Measurements from ENCODE around the gene KHSRP. TPM values are rescaled to one million over a fixed set of nuclear protein-coding genes. Genes with fewer than 3 reads are reported as not detected.

Gene KHSRP
- total and polyA plus RNA-seq, 7 experiments from 2014 or later, result 12.5 to 276 (median 149) TPM

- Mint-ChIP-seq H3K27ac (peak overlapping the region; percentile 78 to 97 (median 94)), H3K27me3 (no peaks in the 10 kb centered on the region), H3K9me3 (no peaks in the 10 kb centered on the region), H3K4me1 (peaks cover 18 to 48% (median 41%) of the 10 kb centered on the region in 7 donors), H3K4me3 (peak overlapping the region; percentile 69 to 87 (median 78)), H3K36me3 (peaks cover 0 to 16% (median 3%) of the 10 kb centered on the region in 5 donors)
- peaks cover 15 to 32% of the 10 kb centered on the region in 2 donors for H3K4me1 ChIP-seq (ENCODE audit: control insufficient read depth in 2 of 2, insufficient read depth in 2 of 2, low read length in 2 of 2)
- H3K27ac ChIP-seq (ENCODE audit: low read depth, low read length), result peak overlapping the region; percentile 77
- no peaks in the 10 kb centered on the region for H3K9me3 ChIP-seq (ENCODE audit: control insufficient read depth in 2 of 3, low read length in 3 of 3)
- H3K27me3 ChIP-seq (ENCODE audit: control insufficient read depth in 2 of 2, insufficient read depth in 2 of 2, low read length in 2 of 2), result no peaks in the 10 kb centered on the region
- H3K4me3 ChIP-seq (ENCODE audit: low read length), result peak overlapping the region; percentile 39
- H3K36me3 ChIP-seq (ENCODE audit: control insufficient read depth in 2 of 3, insufficient read depth in 3 of 3, low read length in 3 of 3), result peaks cover 0 to 24% (median 3%) of the 10 kb centered on the region in 3 experiments
- DNase-seq (peak; percentile 66 to 100 (median 99)), ATAC-seq (peak; percentile 89)
- intact Hi-C loops (cut with micrococcal nuclease), result loop anchor here (1.0 to 10.0 kb wide), 16 partner anchors 32 to 773 kb away; partner anchors contain the start of genes CLPP (in 2 of the 2), DENND1C (in 2 of the 2), GPR108 (in 2 of the 2) and GTF2F1 (in 2 of the 2)
- ChIA-PET CTCF (interaction anchor here (0.5 to 1.0 kb wide), 5 partner anchors 48 to 639 kb away, joined by 3 to 4 read pairs (median 3); no protein-coding TSS in a partner anchor), POLR2A (interaction anchor here (0.6 to 4.0 kb wide), 14 partner anchors 15 to 1445 kb away, joined by 3 to 22 read pairs (median 3); partner anchors contain the start of genes ALKBH7, CLPP, DENND1C and PET100)
Observed at GRCh38 chr19:6424939-6425731, 524 bp upstream of the KHSRP start.

- peak in 2 of 9 donors; percentile 8 to 45 for DNase-seq
- Mint-ChIP-seq H3K9me3 (no peaks in the 10 kb centered on the region), H3K36me3 (peaks cover 0 to 21% (median 3%) of the 10 kb centered on the region in 5 donors), H3K27ac (peak overlapping the region; percentile 74 to 93 (median 89)), H3K4me1 (peaks cover 18 to 42% (median 41%) of the 10 kb centered on the region in 7 donors), H3K4me3 (peak overlapping the region; percentile 85 to 92 (median 90)), H3K27me3 (no peaks in the 10 kb centered on the region)
- Histone ChIP-seq H3K9me3 (ENCODE audit: control insufficient read depth in 2 of 3, low read length in 3 of 3) (no peaks in the 10 kb centered on the region), H3K27me3 (ENCODE audit: control insufficient read depth in 2 of 2, insufficient read depth in 2 of 2, low read length in 2 of 2) (no peaks in the 10 kb centered on the region), H3K27ac (ENCODE audit: low read depth, low read length) (peak overlapping the region; percentile 87), H3K36me3 (ENCODE audit: control insufficient read depth in 2 of 3, insufficient read depth in 3 of 3, low read length in 3 of 3) (peaks cover 11 to 38% (median 18%) of the 10 kb centered on the region in 3 experiments), H3K4me1 (ENCODE audit: control insufficient read depth in 2 of 2, insufficient read depth in 2 of 2, low read length in 2 of 2) (peaks cover 15 to 22% of the 10 kb centered on the region in 2 donors), H3K4me3 (ENCODE audit: low read length) (peak overlapping the region; percentile 75)
- ChIA-PET POLR2A (interaction anchor here (0.7 to 4.0 kb wide), 4 partner anchors 30 to 58 kb away, joined by 3 to 22 read pairs (median 3); partner anchors contain the start of gene ALKBH7), CTCF (no interaction called here)
- intact Hi-C loops (cut with micrococcal nuclease), result loop anchor here (2.0 to 10.0 kb wide), 3 partner anchors 61 to 675 kb away; partner anchors contain the start of genes DENND1C (in 1 of the 2) and VMAC (in 1 of the 2)
- no peak for ATAC-seq
Observed at GRCh38 chr19:6423499-6424194, 964 bp downstream of the KHSRP start.

GRCh38 chr19:6421075-6422014 lies 3.3 kb downstream of the KHSRP start:
- Histone ChIP-seq H3K27ac (ENCODE audit: low read depth, low read length) (no peak overlapping the region), H3K9me3 (ENCODE audit: control insufficient read depth in 2 of 3, low read length in 3 of 3) (no peaks in the 10 kb centered on the region), H3K27me3 (ENCODE audit: control insufficient read depth in 2 of 2, insufficient read depth in 2 of 2, low read length in 2 of 2) (no peaks in the 10 kb centered on the region), H3K4me3 (ENCODE audit: low read length) (no peak overlapping the region), H3K36me3 (ENCODE audit: control insufficient read depth in 2 of 3, insufficient read depth in 3 of 3, low read length in 3 of 3) (peaks cover 24 to 61% (median 32%) of the 10 kb centered on the region in 3 experiments), H3K4me1 (ENCODE audit: control insufficient read depth in 2 of 2, insufficient read depth in 2 of 2, low read length in 2 of 2) (peaks cover 15 to 22% of the 10 kb centered on the region in 2 donors)
- POLR2A ChIA-PET, result interaction anchor here (0.6 to 1.1 kb wide), 2 partner anchors 28 to 49 kb away, joined by 4 read pairs; partner anchors contain the start of genes ALKBH7 and GTF2F1
- no peak for ATAC-seq
- Mint-ChIP-seq H3K27me3 (no peaks in the 10 kb centered on the region), H3K4me3 (peak overlapping the region in 1 of 10 donors; percentile 51), H3K9me3 (no peaks in the 10 kb centered on the region), H3K36me3 (peaks cover 0 to 24% (median 3%) of the 10 kb centered on the region in 5 donors), H3K27ac (peak overlapping the region in 4 of 9 donors; percentile 43 to 89 (median 74)), H3K4me1 (peaks cover 18 to 42% (median 41%) of the 10 kb centered on the region in 7 donors)
- no peak for DNase-seq
- intact Hi-C loops (cut with micrococcal nuclease), result loop anchor here in 1 of 2 donors (10.0 kb wide), 1 partner anchor 63 kb away; the partner anchor contains the start of gene DENND1C
- CTCF ChIA-PET, result interaction anchor here (0.5 to 0.9 kb wide), 2 partner anchors 9 to 392 kb away, joined by 3 read pairs; no protein-coding TSS in a partner anchor

- no peaks in the 10 kb centered on the region for H3K9me3 Mint-ChIP-seq
- Histone ChIP-seq H3K27me3 (ENCODE audit: control insufficient read depth in 2 of 2, insufficient read depth in 2 of 2, low read length in 2 of 2) (no peaks in the 10 kb centered on the region), H3K4me3 (ENCODE audit: low read length) (no peak overlapping the region), H3K4me1 (ENCODE audit: control insufficient read depth in 2 of 2, insufficient read depth in 2 of 2, low read length in 2 of 2) (peaks cover 6 to 9% of the 10 kb centered on the region in 2 donors), H3K9me3 (ENCODE audit: control insufficient read depth in 2 of 3, low read length in 3 of 3) (no peaks in the 10 kb centered on the region), H3K36me3 (ENCODE audit: control insufficient read depth in 2 of 3, insufficient read depth in 3 of 3, low read length in 3 of 3) (peaks cover 27 to 85% (median 32%) of the 10 kb centered on the region in 3 experiments), H3K27ac (ENCODE audit: low read depth, low read length) (no peak overlapping the region)
- H3K36me3 Mint-ChIP-seq, result peaks cover 0 to 32% (median 6%) of the 10 kb centered on the region in 5 donors
- peaks cover 17 to 27% (median 24%) of the 10 kb centered on the region in 7 donors for H3K4me1 Mint-ChIP-seq
- no peaks in the 10 kb centered on the region for H3K27me3 Mint-ChIP-seq
- ChIA-PET POLR2A (interaction anchor here (0.9 kb wide), 1 partner anchor 26 kb away, joined by 3 read pairs; the partner anchor contains the start of gene GTF2F1), CTCF (no interaction called here)
- DNase-seq, result no peak
- no peak overlapping the region for H3K4me3 Mint-ChIP-seq
- intact Hi-C loops (cut with micrococcal nuclease), result no loop called here
- no peak overlapping the region for H3K27ac Mint-ChIP-seq
- ATAC-seq, result no peak
Observed at GRCh38 chr19:6418562-6418932, 6.1 kb downstream of the KHSRP start.

DNA sequence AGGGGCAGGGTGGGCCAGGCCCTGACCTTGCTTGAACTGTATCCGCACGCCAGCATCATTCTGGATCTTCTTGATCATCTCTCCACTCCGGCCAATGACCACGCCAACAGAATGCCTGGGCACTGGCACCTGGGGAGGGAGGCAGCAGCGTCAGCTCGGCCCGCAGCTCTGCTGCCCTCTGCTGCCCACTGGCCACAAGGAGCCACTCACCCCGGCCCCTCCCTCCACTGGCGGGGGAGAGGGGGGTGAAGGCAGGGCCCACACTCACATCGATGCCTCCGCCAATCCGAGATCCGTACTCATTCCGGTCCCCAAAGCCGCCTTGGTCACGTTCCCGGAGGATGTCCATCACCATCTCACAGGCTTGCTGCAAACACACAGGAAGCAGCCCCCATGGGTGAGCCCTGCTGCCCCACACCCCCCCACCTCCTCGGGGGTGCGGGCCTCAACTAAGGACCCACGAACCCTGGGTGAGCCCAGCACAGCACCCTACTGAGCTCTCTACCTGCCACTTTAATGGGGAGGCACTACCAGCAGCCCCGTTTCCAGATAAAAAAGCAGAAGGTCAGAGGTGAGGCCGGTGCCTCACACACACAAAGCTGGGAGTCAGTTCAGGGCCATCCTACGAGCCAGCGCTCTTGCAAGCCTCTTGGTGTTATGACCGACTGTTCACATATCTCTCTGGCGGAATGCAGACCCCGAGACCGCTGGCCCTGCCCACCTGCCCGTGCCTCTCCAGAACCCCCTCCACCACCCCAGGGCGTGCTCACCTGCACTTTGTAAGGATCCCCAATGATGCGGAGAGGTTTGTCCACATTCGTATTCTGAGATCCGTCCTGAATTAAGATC lies 6.7 kb downstream of the KHSRP start:
- H3K36me3 Mint-ChIP-seq, result peaks cover 0 to 32% (median 6%) of the 10 kb centered on the region in 5 donors
- no peak overlapping the region for H3K4me3 ChIP-seq (ENCODE audit: low read length)
- no peaks in the 10 kb centered on the region for H3K27me3 ChIP-seq (ENCODE audit: control insufficient read depth in 2 of 2, insufficient read depth in 2 of 2, low read length in 2 of 2)
- POLR2A ChIA-PET, result interaction anchor here (0.9 kb wide), 1 partner anchor 25 kb away, joined by 3 read pairs; the partner anchor contains the start of gene GTF2F1
- H3K27ac Mint-ChIP-seq, result no peak overlapping the region
- H3K36me3 ChIP-seq (ENCODE audit: control insufficient read depth in 2 of 3, insufficient read depth in 3 of 3, low read length in 3 of 3), result peaks cover 27 to 85% (median 32%) of the 10 kb centered on the region in 3 experiments
- CTCF ChIA-PET, result no interaction called here
- ATAC-seq (no peak), DNase-seq (no peak)
- no peaks in the 10 kb centered on the region for H3K27me3 Mint-ChIP-seq
- no peaks in the 10 kb centered on the region for H3K9me3 ChIP-seq (ENCODE audit: control insufficient read depth in 2 of 3, low read length in 3 of 3)
- no peaks in the 10 kb centered on the region for H3K9me3 Mint-ChIP-seq
- peaks cover under 1 to 3% of the 10 kb centered on the region in 2 donors for H3K4me1 ChIP-seq (ENCODE audit: control insufficient read depth in 2 of 2, insufficient read depth in 2 of 2, low read length in 2 of 2)
- H3K4me3 Mint-ChIP-seq, result no peak overlapping the region
- H3K4me1 Mint-ChIP-seq, result peaks cover 11 to 21% (median 18%) of the 10 kb centered on the region in 7 donors
- intact Hi-C loops (cut with micrococcal nuclease), result no loop called here
- no peak overlapping the region for H3K27ac ChIP-seq (ENCODE audit: low read depth, low read length)

Measured in naive thymus-derived CD4-positive, alpha-beta T cell (primary cell).